GM23338 (cell line): ENCODE data around the gene GYPC.

ENCODE experiments used
- CREB1 ChIP-seq: fragments of 250-450 bp; sonication (Bioruptor Pico); IDR thresholded peaks from 2 replicates; pipeline ENCODE4 v1.5.0; 2020; ENCODE audit warnings: low read depth, mild to moderate bottlenecking, moderate library complexity
- EZH2 ChIP-seq: fragments of 200-600 bp; sonication (generic); IDR thresholded peaks from one replicate; pipeline ENCODE4 v1.8.0; 2017; ENCODE audit warnings: antibody characterized with exemption, mild to moderate bottlenecking, low read depth; ENCODE audit not compliant: unreplicated experiment
- EZH2phosphoT487 ChIP-seq: fragments of 200-600 bp; sonication (generic); IDR thresholded peaks from one replicate; pipeline ENCODE4 v1.8.1; 2018; ENCODE audit warnings: antibody characterized with exemption; ENCODE audit not compliant: unreplicated experiment
- JUNB ChIP-seq: IDR thresholded peaks from one replicate; pipeline ENCODE4 v1.6.1; 2016; ENCODE audit warnings: antibody characterized with exemption; ENCODE audit not compliant: unreplicated experiment
- POLR2AphosphoS5 ChIP-seq: IDR thresholded peaks from 2 replicates; pipeline ENCODE4 v1.6.1; 2016; ENCODE audit warnings: antibody characterized with exemption, low read depth
- STAT1 ChIP-seq: IDR thresholded peaks from one replicate; pipeline ENCODE4 v1.6.1; 2016; ENCODE audit warnings: antibody characterized with exemption; ENCODE audit not compliant: unreplicated experiment
- TF ChIP-seq, protein P1 (sequence below), 2 experiments: fragments of 200-600 bp in 1 of 2; sonication (generic) in 1 of 2; conservative IDR thresholded peaks; 2 replicates each; pipeline versions ENCODE4 v1.5.1 to v1.6.1; 2016 to 2017; ENCODE audit warnings: antibody characterized with exemption in 2 of 2, low read depth in 2 of 2, mild to moderate bottlenecking in 2 of 2, moderate library complexity in 1 of 2
- TF ChIP-seq, protein P2 (sequence below): IDR thresholded peaks from one replicate; pipeline ENCODE4 v1.6.1; 2018; ENCODE audit warnings: antibody characterized with exemption; ENCODE audit not compliant: unreplicated experiment

DNA sequence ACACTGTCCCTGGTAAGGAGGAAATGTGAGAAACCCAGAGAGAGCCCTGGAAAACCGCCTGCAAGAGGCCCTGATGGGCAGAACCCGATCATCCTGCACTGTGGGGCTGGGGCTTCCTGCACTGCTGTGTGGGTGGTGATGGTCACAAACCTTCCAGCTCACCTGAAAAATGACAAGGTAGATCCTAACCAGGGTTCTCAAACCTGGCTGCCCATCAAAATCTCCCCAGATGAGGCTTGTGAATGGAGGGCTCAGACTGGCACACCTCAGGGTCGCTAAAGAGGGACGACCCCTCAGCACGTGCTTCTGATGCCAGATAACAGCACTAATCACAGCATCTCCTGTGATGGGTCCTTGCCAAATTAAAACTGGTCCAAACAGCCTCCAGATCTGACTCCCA, 74.7 kb downstream of the GYPC start:
- TF ChIP-seq, protein P1, sequence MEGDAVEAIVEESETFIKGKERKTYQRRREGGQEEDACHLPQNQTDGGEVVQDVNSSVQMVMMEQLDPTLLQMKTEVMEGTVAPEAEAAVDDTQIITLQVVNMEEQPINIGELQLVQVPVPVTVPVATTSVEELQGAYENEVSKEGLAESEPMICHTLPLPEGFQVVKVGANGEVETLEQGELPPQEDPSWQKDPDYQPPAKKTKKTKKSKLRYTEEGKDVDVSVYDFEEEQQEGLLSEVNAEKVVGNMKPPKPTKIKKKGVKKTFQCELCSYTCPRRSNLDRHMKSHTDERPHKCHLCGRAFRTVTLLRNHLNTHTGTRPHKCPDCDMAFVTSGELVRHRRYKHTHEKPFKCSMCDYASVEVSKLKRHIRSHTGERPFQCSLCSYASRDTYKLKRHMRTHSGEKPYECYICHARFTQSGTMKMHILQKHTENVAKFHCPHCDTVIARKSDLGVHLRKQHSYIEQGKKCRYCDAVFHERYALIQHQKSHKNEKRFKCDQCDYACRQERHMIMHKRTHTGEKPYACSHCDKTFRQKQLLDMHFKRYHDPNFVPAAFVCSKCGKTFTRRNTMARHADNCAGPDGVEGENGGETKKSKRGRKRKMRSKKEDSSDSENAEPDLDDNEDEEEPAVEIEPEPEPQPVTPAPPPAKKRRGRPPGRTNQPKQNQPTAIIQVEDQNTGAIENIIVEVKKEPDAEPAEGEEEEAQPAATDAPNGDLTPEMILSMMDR (conservative IDR thresholded peaks at IDR 0.05; ENCODE audit: low read depth in 2 of 2), result no peak
- TF ChIP-seq, protein P2, sequence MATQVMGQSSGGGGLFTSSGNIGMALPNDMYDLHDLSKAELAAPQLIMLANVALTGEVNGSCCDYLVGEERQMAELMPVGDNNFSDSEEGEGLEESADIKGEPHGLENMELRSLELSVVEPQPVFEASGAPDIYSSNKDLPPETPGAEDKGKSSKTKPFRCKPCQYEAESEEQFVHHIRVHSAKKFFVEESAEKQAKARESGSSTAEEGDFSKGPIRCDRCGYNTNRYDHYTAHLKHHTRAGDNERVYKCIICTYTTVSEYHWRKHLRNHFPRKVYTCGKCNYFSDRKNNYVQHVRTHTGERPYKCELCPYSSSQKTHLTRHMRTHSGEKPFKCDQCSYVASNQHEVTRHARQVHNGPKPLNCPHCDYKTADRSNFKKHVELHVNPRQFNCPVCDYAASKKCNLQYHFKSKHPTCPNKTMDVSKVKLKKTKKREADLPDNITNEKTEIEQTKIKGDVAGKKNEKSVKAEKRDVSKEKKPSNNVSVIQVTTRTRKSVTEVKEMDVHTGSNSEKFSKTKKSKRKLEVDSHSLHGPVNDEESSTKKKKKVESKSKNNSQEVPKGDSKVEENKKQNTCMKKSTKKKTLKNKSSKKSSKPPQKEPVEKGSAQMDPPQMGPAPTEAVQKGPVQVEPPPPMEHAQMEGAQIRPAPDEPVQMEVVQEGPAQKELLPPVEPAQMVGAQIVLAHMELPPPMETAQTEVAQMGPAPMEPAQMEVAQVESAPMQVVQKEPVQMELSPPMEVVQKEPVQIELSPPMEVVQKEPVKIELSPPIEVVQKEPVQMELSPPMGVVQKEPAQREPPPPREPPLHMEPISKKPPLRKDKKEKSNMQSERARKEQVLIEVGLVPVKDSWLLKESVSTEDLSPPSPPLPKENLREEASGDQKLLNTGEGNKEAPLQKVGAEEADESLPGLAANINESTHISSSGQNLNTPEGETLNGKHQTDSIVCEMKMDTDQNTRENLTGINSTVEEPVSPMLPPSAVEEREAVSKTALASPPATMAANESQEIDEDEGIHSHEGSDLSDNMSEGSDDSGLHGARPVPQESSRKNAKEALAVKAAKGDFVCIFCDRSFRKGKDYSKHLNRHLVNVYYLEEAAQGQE, result no peak
- TF ChIP-seq EZH2phosphoT487 (no peak), EZH2 (no peak), CREB1 (CRISPR knock-in tag) (no peak), POLR2AphosphoS5 (no peak), JUNB (no peak), STAT1 (no peak)
